Activated CD8-positive, alpha-beta memory T cell treated with anti-CD3 and anti-CD28 coated beads, Interleukin-2, amount 50 U/mL, for 48 hours (primary cell): ENCODE results near the gene CFAP54.
"Not testable (repeated sequence)": the region's sequence is repeated elsewhere in the genome, so short reads cannot be mapped to it uniquely, and the experiment has no call there.

ENCODE experiments used
- DNase-seq: peaks from one replicate; pipeline ENCODE4 v3.0.0-alpha.2; 2020

The CFAP54 gene

DNA sequence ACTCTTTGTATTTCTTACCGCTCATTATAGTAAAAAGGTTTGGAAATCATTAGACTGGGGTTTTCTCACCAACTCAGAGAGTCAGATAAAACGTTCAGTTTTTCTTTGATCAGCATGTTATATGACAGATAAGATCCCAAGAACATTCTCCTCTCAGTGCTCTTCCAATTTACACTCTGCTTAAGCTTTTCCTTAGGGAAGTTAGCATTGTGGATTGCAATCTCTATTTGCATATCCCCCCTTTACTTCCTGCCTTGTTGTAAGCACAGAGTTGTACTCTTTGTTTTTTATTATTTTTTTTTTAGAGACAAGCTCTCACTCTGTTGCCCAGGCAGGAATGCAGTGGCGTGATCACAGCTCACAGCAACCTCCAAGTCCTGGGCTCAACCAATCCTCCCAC is 11.4 kb upstream of the CFAP54 start:
- DNase-seq, result no peak

DNA sequence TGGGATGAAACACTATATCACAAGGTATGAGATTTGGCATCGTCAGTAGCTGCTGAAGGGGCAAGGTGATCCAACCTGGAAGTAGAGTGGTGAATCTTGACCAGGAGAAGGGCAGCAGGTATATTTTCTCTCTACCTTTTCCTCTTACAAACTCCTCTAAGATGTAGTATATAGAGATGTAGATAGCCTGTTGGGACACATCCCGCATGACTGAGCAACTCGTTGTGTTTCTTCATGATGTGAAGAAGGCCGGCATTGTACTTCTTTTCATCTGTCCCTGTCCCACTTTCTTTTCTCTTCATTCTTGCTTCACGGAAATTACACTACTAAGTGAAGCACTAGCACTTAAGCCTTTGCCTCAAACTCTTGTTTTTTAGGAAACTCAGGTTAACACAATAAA is 7.3 kb upstream of the CFAP54 start:
- DNase-seq, result no peak

DNA sequence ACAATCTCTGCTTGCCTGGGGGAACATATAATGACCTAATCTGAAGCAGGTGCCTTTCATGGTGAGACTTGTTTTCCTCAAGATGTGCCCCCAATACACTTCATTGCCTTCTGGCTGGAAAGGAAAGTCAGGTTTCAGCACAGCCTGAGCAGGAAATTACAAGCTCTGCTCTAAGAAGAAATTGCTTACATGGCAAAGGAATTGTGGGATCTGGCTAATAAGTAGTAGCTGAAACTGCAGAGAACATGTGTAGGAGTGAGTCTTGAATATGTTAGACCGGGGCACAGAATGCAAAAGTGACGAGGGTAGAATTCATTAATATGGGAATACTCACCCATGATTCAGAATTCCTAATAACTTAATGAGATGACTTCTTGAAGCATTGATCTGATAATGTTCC is 6.3 kb upstream of the CFAP54 start:
- no peak for DNase-seq

DNA sequence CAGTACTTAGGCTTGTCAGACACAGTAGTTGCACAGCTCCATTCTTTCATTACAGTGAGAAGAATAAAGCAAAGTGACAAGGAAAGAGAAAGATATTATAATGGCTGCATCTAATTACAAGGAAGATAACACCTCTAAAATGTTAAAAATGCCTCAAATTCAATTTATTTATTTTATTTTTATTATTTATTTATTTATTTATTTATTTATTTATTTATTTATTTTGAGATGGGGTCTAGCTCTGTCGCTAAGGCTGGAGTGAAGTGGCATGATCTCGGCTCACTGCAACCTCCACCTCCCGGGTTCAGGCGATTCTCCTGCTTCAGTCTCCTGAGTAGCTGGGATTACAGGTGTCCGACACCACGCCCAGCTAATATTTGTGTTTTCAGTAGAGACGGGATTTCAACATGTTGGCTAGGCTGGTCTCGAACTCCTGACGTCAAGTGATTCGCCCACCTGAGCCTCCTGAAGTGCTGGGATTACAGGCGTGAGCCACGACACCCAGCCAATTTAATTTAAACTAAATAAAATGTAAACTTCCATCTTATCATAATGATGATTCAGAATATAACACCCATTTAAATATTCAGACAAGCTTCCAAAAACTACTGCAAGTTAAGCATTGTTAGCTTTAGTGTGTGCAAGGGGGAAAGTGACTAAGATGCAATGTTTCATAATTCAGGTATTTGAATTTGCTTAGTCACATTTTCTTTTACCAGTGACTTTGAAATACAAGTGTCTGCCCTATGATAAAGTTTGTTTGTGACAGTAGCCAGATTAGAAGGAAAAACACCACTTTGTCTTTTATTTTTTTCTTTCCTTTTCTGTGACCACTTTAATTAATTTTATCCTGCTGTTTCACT is 2.4 kb upstream of the CFAP54 start:
- DNase-seq, result no peak

DNA sequence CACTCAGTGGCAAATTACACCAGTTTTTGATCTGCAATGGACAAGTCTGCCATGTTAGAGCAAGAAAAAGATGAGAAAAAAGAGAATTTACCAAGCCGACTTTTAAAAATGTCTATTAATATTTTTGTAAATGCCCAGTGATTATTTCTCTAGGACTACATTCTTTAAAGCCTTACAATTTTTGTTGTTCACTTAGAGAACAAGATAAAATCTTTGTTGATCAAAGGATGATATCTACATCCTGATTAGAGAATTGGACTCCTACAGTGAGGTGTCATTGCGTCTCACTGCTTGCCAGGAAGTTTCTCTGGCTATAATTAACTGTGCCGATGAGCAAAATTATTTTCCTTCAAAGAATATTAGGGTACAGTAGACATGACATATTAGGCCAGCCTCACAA is 1.7 kb upstream of the CFAP54 start:
- DNase-seq, result no peak

DNA sequence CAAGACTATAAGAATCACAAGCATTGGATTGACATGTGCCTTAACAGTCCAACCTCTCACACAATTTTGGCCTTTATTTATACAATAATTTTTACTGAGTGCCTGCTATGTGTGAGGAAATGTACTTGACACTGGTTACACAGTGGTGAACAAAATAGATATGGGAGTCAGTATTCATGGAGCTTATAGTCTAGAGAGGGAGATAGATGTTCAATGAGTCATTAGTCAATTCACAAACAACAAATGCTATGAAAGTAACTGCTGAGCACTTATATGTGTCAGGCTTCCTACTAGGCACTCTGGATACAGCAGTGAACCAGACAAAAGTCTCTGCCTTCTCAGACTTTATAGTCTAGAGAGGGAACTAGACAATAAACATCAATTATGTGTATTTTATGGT is 3.7 kb downstream of the CFAP54 start:
- DNase-seq, result no peak

DNA sequence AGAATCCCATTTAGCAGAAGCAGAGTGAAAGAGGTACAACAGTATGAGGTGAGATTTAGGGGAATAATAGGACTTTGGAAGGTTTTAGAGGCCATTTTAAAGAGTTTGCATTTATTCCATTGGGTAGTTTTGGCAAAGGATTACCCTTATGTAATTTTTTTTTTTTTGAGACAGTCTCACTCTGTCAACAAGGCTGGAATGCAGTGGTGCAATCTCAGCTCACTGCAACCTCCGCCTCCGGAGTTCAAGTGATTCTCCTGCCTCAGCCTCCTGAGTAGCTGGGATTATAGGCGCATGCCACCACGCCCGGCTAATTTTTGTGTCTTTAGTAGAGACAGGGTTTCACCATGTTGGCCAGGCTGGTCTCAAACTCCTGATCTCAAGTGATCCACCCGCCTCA is 4.8 kb downstream of the CFAP54 start:
- DNase-seq, result not testable (repeated sequence)

DNA sequence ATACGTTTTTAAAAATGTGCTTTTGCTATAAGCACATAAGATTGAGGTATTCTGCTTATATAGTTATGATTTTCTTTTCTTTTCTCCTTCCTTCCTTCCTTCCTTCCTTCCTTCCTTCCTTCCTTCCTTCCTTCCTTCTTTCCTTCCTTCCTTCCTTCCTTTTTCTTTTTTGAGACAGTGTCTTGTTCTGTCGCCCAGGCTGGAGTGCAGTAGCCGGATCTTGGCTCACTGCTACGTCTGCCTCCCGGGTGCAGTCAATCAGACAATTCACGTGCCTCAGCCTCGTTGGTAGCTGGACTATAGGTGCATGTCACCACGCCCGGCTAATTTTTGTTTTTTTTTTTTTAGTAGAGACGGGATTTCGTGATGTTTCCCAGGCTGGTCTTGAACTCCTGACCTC is 5.8 kb downstream of the CFAP54 start:
- DNase-seq, result no peak

DNA sequence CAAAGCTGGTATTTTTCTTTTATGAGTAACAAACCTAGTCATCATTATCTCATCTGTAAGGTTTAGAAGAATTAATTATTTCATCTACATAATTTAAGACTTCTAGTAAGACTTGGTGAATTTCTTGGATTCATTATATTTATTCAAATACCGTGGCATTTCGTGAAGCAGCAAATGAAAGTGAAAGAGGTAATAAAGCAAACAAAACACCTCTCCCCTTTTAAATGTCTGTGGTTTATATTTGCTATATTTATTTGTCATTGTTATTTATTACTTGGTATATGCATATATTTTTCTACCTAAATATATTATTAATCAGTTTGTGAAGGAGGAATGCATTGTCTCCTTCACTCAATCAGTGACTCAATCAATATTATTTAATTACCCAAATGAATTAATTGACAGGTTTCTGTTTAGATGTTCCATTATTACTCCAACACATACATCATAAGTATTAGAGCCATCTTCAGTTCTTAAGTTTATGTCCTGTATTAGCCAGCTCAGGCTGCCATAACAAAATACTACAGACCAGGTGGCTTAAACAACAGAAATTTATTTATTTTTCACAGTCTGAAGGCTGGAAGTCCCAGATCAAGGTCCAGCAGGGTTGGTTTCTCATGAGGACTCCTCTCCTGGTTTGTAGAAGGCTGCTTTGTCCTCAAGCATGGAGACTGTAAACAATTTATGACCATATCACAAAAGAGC is 6.6 kb downstream of the CFAP54 start:
- no peak for DNase-seq

DNA sequence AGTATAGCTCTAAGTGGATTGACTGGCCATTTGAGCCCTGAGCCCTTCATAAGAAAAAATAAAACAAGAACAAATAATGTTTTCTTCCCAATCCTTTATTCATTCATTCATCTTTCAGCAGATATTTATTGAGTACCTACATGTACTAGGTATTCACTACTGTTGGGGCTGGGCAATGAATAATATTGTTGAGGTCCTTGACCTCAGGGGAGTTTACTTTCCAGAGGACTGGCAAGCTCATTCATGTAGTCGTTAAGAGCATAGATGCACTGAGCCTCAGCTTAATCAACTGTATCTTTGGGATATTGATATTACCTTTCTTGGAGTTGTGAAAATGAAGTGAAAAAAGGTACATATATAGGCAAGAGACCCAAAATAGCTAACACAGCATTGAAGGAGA is 7.6 kb downstream of the CFAP54 start:
- no peak for DNase-seq

DNA sequence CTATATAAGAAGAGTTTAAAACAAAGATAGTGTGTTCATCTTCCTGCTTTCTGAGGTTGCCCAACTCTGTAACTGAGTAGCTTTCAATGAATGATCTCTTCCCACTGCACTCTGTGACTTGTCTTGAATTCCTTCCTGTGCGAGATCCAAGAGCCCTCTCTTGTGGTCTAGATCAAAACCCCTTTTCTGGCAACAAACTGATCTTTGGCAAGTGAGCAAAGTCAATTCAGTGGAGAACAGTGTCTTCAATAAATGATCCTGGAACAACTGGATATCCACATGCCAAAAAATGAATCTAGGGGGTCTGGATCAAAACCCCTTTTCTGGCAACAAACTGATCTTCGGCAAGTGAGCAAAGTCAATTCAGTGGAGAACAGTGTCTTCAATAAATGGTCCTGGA is 8.5 kb downstream of the CFAP54 start:
- DNase-seq, result no peak

DNA sequence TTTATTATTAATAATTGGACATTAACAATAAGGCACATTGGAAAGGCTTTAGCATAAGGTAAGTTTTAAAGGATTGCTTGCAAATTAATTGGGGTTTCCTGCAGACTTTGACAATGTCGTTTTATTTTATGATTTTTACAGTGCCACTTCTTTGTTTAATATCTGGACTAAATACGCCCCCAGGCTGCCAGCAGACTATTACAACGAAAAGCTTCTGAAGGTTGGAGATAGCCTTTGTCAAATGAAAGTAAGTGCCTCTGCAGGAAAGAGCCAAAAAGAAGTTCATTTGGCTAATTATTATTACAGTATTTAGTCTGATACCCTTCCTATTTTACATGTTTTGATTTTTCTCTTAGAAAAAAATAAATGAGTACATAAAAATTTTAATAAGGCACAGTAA is 11.3 kb downstream of the CFAP54 start:
- DNase-seq, result no peak

DNA sequence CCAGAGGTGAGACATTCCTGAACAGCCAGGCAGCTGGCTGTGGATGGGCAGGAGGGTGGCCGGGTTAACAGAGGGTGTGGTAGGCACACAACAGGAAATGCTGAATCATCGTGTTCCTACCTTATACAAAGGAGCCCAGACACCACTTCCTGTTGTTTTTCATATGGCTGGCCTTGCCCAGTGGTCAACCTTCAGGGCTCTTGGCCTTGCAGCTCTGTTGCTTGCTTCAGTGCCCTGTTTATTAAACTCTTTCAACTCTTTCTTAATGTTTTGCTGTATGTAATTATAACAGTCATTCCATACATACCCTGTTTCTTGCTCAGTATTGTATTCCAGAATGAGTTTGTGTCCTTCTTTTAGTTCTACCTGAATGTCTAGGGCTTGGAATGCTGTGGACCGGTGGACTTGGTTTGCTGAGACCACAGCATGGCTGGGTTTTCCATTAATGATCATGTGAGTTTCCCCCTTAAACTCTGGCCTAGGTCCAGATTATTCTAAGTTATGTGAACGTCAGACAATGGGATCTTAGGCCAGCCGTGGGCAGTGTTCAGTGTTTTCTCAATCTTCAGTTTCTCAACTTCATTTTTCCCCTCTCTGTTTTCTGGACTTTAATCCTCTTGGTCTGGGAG is 11.9 kb downstream of the CFAP54 start:
- DNase-seq, result peak; percentile 57

DNA sequence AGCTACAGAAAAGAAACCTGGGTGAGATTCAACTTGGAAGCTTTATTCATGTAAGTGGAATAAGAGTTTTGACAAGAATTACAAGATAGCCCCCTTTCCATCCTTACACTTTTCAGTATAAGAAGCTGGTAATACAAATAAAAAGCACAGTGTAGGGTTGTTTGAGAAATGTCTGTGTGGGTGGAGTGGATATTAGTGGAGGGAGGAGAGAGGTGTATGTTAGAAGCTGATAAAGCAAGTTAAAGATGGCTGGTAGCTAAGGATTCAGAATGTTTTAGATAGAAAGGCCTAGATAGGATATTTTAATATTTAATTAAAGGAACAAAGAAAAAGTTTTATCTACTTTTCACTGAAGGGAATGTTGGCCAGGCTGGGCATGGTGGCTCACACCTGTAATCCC is 12.5 kb downstream of the CFAP54 start:
- no peak for DNase-seq

DNA sequence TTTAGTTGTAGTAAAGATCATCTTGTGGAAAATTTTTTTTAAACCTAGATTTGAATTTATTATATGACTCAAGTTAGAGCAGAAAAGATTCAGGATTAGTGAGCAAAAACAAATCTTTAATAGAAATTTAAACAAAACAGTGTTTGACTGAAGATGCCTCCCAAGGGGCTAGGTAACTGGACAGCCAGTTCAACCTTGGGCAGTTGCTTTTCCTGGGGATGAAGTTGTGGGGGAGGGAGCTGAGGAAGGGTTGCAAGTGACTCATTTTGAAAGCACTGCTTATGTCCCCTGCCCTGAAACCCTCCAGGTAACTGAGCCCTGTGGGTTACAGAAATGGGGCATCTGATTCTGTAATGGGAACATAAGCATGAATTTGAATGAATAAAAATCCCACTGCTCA is 13.1 kb downstream of the CFAP54 start:
- DNase-seq, result no peak

DNA sequence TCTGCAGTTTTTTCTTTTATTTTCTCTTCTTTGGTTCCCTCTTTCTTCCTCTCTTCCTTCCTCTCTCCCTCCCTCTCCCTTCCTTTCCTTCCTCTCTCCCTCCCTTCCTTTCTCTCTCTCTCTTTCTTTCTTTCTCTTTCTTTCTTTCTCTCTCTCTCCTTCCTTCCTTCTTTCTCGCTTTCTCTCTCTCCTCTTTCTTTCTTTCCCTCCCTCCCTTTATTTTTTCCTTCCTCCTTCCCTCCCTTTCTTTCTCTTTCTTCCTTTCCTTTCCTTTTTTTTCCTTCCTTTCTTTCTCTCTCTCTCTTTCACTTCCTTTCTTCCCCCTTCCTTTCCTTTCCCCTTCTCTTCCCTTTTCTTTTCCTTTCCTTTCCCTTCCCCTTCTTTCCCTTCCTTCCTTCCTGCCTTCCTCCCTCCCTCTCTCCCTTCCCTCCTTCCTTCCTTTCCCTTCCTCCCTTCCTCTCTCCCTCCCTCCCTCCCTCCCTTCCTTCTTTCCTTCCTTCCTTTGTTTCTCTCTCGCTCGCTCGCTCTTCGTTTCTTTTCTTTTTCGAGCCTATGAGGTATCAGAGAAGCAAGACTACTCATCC is 13.7 kb downstream of the CFAP54 start:
- no peak for DNase-seq

DNA sequence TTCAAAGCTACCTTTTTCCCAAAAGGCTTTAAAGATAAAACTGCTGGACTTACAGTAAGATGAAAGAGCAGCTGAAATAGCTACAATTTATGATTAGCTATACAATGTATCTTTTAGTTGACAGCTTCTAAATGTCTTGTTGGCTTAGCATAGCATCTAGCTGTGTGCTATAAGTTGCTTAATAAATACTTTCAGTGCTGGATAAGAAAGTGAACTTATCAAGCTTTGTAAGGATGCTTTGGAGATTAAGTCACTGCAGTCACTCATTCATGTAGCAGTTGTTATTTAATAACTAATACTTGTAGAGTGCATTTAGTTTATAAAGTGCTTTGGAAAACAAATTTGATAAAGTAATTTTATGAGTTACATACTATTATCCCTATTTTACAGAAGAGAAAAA is 14.6 kb downstream of the CFAP54 start:
- no peak for DNase-seq

DNA sequence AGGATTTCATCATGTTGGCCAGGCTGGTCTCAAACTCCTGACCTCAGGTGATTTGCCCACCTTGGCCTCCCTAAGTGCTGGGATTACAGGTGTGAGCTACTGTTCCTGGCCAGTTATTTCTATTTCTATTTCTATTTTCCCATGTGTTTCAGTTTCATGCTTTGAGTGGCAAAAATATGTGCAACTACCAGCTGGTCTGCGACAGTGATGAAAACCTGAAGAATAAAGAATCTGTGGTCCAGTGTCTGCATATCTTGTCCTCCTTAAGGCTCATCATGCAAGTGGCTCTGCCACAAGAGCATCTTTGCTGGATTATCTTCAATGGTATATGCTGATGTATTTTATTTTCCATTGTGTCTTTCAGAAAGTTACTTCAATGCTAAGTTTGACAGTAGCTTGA is 17.4 kb downstream of the CFAP54 start:
- no peak for DNase-seq

DNA sequence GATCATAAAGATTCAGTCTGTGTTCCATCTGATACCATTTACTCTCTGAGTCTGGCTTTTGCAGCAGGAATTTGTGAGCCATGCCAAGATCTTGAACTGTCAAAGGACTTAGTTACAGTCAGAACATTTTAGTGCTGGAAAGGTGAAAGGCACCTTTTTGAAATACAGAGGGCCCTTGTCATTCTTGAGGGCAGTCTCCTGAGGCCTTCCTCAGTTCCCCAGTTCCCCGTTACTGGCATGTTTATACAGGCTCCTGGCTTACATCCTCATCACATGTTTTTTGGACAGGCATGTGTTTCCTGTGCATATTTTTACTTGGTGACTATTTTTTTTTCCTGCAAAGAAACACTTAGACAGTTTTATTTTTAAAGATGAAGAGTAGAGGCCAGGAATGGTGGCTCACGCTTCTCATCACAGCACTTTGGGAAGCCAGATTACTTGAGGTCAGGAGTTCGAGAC is 21.0 kb downstream of the CFAP54 start:
- no peak for DNase-seq

DNA sequence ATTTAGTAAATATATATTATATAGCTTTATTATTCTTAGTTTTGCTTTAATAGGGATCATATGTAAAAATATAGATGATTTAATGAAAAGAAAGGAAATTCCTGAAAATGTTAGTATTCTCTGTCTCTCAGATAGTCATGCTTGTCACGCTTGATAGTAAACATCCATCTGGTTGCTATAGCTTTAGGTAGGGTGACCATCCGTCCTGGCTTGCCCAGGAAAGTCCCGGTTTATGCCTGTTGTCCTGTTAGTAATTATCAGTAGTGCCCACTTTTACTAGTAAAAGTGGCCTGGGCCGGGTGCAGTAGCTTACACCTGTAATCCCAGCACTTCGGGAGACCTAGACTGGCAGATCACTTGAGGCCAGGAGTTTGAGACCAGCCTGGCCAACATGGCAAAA is 23.8 kb downstream of the CFAP54 start:
- no peak for DNase-seq

DNA sequence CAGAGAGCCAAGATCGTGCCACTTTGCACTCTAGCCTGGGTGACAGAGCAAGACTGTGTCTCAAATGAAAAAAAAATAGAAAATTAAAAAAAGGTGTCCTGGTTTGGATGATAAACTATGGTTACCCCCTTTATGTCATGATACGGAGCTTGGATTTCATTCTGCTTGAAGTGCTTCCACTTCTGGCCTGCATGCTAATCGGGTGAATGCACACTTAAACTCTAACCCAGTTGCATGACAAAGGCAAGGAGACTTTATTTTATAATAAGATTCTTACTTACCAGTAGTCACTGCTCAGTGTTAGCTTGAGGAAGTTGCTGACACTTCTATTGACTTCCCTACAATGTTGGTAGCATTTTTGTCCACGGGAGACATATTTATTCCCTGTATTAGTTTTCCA is 24.3 kb downstream of the CFAP54 start:
- no peak for DNase-seq

DNA sequence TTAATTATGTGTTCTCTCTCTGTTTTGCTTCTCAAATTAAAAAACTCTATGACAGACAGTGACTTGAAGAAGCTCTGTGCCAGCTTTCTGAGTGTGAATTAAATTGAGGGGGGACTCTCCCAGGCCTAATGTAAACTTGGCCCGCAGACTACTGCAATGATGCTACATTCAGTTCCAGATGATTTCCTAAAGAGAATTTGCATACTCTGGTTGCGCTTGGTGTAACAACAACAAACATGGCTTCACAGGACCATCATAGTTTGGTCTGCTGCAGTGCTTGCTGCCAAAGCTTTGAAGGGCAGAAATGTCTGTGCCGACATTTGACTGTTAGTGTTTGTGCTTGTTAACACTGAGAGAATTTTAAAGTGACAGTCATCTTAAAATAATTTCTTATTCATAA is 25.0 kb downstream of the CFAP54 start:
- no peak for DNase-seq
